Measurements from ENCODE around the gene FGF11. TPM values are rescaled to one million over a fixed set of nuclear protein-coding genes. Genes with fewer than 3 reads are reported as not detected.

FGF11 gene
- total and polyA plus RNA-seq, 2 of the 13 experiments (the other 11 are each of a cell fraction or from before 2014, with no cell fraction given) = 0.20 to 7.6 TPM

- TF ChIP-seq IKZF5 (CRISPR knock-in tag; IDR thresholded peaks at IDR 0.05) = peak; percentile 17; the same call in 1 of the 2 replicates
- TF ChIP-seq ZNF431 (CRISPR knock-in tag; IDR thresholded peaks at IDR 0.05; ENCODE audit: borderline replicate concordance, low read depth) = no peak
Observed at GRCh38 chr17:7393613-7394451, 45.5 kb upstream of the FGF11 start (continued).

GRCh38 chr17:7394452-7395191, 44.7 kb upstream of the FGF11 start, which contains the start of gene PLSCR3:
Gene PLSCR3 (minus strand): TSS chr17:7394525. CDS start chr17:7394110, 415 bp downstream.
- Histone ChIP-seq H3K27me3 (ENCODE audit: control insufficient read depth in 1 of 2, insufficient read depth in 2 of 2, low read length in 2 of 2) (no peaks in the 10 kb centered on the region), H3K79me2 (ENCODE audit: insufficient read depth, low read length) (no peaks in the 10 kb centered on the region), H3K9ac (ENCODE audit: insufficient read depth, low read depth, low read length) (peak within 1 kb of the TSS; percentile 76), H3K9me3 (ENCODE audit: low read length) (no peaks in the 10 kb centered on the region), H3K36me3 (replicated peaks in 1 of 2; ENCODE audit: control insufficient read depth in 1 of 2, insufficient read depth in 2 of 2, low read length in 2 of 2) (peaks cover 0 to 2% of the 10 kb centered on the region in 2 experiments; a peak in 2 of 5 replicates), H3K4me1 (ENCODE audit: insufficient read depth, low read length) (peaks cover 14% of the 10 kb centered on the region), H3K4me2 (ENCODE audit: low read depth, low read length) (peak within 1 kb of the TSS; percentile 88), H3K27ac (ENCODE audit: extremely low read length, insufficient read depth, low read length) (peak within 1 kb of the TSS; percentile 76), H2AFZ (ENCODE audit: low read length) (no peak within 1 kb of the TSS), H3K4me3 (replicated peaks in 1 of 3; ENCODE audit: insufficient read depth in 1 of 3, low read depth in 2 of 3, low read length in 3 of 3) (peak within 1 kb of the TSS; percentile 68 to 90 (median 84)), H4K20me1 (ENCODE audit: insufficient read depth, low read length) (no peaks in the 10 kb centered on the region)
- ATAC-seq (peak; percentile 91), FAIRE-seq (no peak), DNase-seq (ENCODE audit: low spot score) (peak; percentile 75)
- WGBS (ENCODE audit: low lambda C conversion rate) = 8% methylated on average over 5 of the region's 71 CpGs
- in situ Hi-C loops (cut with HindIII; ENCODE audit: extremely low pct_ligation_motif_present, low pct_unique_long_range_greater_than_20kb) = no loop called here
- TSS peak; percentile 84 for BruUV-seq (replicated peaks)
- ChIA-PET POLR2A (interaction anchor here (0.7 to 2.4 kb wide), 11 partner anchors 9 to 293 kb away, joined by 3 to 76 read pairs (median 4); partner anchors contain the start of genes CHRNB1, NEURL4, POLR2A and SLC35G6), CTCF (ENCODE audit: low intra/inter-chr PET ratio, low total read pairs) (no interaction called here)
- intact Hi-C loops (cut with micrococcal nuclease; ENCODE audit: unreplicated experiment) = no loop called here
- peak; percentile 32 for TF ChIP-seq SKI (IDR thresholded peaks at IDR 0.05; ENCODE audit: partially characterized antibody)
- no peak for TF ChIP-seq ZNF615 (CRISPR knock-in tag; IDR thresholded peaks at IDR 0.05; ENCODE audit: borderline replicate concordance)
- TF ChIP-seq ZFX (CRISPR knock-in tag; IDR thresholded peaks at IDR 0.05; ENCODE audit: low read depth) = peak; percentile 78
- TF ChIP-seq ZNF709 (CRISPR knock-in tag; IDR thresholded peaks at IDR 0.05) = 0 out of 2 replicates have a peak, but pooled peaks have one; percentile 49
- TF ChIP-seq SSRP1 (CRISPR knock-in tag; IDR thresholded peaks at IDR 0.05) = no peak
- peak; percentile 49; the same call in 1 of the 2 replicates for TF ChIP-seq ZNF350 (CRISPR knock-in tag; IDR thresholded peaks at IDR 0.05; ENCODE audit: borderline replicate concordance, low read depth)
- TF ChIP-seq ZSCAN5A (CRISPR knock-in tag; IDR thresholded peaks at IDR 0.05; ENCODE audit: borderline replicate concordance) = no peak
- no peak; the same call in 1 of the 2 replicates for TF ChIP-seq ZNF552 (CRISPR knock-in tag; IDR thresholded peaks at IDR 0.05; ENCODE audit: borderline replicate concordance)
- TF ChIP-seq TFDP2 (CRISPR knock-in tag; IDR thresholded peaks at IDR 0.05) = no peak
- TF ChIP-seq SIN3B (IDR thresholded peaks at IDR 0.05; ENCODE audit: low read length) = no peak
- TF ChIP-seq ZNF230 (CRISPR knock-in tag; IDR thresholded peaks at IDR 0.05) = no peak

Data from HepG2 (cell line).